ENCODE results near the gene ZHX3. TPM values are rescaled to one million over a fixed set of nuclear protein-coding genes. Genes with fewer than 3 reads are reported as not detected.

Gene ZHX3
- total and polyA plus RNA-seq, 11 donors: 10.9 to 43.9 (median 32.3) TPM

DNA sequence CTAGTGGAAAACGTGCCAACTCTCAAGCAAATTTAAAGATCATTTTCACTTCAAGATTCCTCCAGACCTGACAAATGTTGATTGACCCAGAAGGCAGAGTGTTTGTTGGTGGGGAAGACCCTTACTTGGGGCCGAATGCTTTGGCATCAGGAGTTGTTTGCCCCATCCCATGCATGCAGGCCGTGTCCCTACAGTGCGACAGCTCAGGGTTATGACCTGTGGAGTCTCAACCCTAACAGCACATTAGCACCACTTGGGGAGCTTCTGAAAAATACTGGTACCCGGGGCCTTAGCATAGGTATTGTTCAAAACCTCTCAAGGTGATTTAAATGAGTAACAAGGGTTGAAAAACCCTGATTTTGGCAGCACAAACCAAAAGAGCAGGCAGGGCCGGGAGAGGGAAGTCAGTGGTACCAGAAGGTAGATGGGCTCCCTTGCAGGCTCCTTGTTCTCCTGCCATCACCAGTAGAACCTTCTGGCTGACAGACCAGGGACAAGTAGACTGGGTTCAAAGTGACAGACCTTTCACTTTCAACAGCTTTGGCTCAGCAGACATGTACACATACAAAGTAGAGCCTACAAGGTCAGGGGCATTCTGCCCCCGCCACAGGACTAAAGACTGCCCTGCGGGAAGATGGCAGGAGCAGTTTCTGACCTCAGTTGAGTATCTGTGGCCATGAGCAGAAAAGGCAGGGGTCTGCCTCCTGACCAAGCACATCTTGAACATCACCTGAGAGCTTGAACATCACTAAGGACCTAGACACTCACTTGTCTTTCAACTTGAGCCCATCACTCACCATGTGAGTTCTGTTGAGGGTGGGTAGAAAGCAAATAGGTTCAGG, 140.6 kb downstream of the ZHX3 start:
- H3K27ac ChIP-seq: peak overlapping the region; percentile 66 to 93 (median 82)
- TF ChIP-seq CTCF (IDR thresholded peaks at IDR 0.05) (no peak), POLR2A (IDR thresholded peaks at IDR 0.05) (no peak)
- H3K4me3 ChIP-seq: no peak overlapping the region
- 81 to 93% (median 88%) methylated on average over 8 of the region's 8 CpGs for WGBS, 4 donors
- H3K36me3 ChIP-seq: peaks cover 0 to 56% (median 39%) of the 10 kb centered on the region in 9 donors
- intact Hi-C loops (cut with DNase I): loop anchor here in 5 of 10 donors (2.0 to 10.0 kb wide), 4 partner anchors 56 to 238 kb away; partner anchors contain the start of gene ZHX3 (in 1 of the 5)
- DNase-seq: peak in 1 of 5 donors; percentile 7
- H3K9me3 ChIP-seq: no peaks in the 10 kb centered on the region
- no peak for ATAC-seq
- peaks cover 17 to 89% (median 68%) of the 10 kb centered on the region in 12 donors for H3K4me1 ChIP-seq
- no peaks in the 10 kb centered on the region for H3K27me3 ChIP-seq

GRCh38 chr20:41175727-41176330, 141.7 kb downstream of the ZHX3 start:
- peaks cover 17 to 92% (median 72%) of the 10 kb centered on the region in 12 donors for H3K4me1 ChIP-seq
- no peaks in the 10 kb centered on the region for H3K27me3 ChIP-seq
- intact Hi-C loops (cut with DNase I): loop anchor here in 6 of 10 donors (2.0 to 10.0 kb wide), 7 partner anchors 55 to 239 kb away; partner anchors contain the start of gene ZHX3 (in 1 of the 6)
- no peak overlapping the region for H3K4me3 ChIP-seq
- ATAC-seq (peak in 3 of 4 donors; percentile 3 to 19 (median 16)), DNase-seq (peak in 3 of 5 donors; percentile 4 to 19 (median 14))
- WGBS, 4 donors: 63 to 71% (median 65%) methylated on average over 7 of the region's 7 CpGs
- H3K36me3 ChIP-seq: peaks cover 0 to 66% (median 50%) of the 10 kb centered on the region in 9 donors
- H3K27ac ChIP-seq: peak overlapping the region; percentile 54 to 93 (median 82)
- TF ChIP-seq POLR2A (IDR thresholded peaks at IDR 0.05) (no peak), CTCF (IDR thresholded peaks at IDR 0.05) (no peak)
- H3K9me3 ChIP-seq: no peaks in the 10 kb centered on the region

- Histone ChIP-seq H3K36me3 (peaks cover 0 to 72% (median 56%) of the 10 kb centered on the region in 9 donors), H3K27me3 (no peaks in the 10 kb centered on the region), H3K9me3 (no peaks in the 10 kb centered on the region), H3K4me3 (no peak overlapping the region), H3K4me1 (peaks cover 17 to 87% (median 71%) of the 10 kb centered on the region in 12 donors), H3K27ac (peak overlapping the region; percentile 54 to 93 (median 82))
- 91 to 97% (median 93%) methylated on average over 4 of the region's 4 CpGs for WGBS, 4 donors
- intact Hi-C loops (cut with DNase I): loop anchor here in 6 of 10 donors (2.0 to 10.0 kb wide), 7 partner anchors 56 to 240 kb away; partner anchors contain the start of gene ZHX3 (in 1 of the 6)
- DNase-seq (peak in 2 of 5 donors; percentile 3 to 4), ATAC-seq (no peak)
- TF ChIP-seq POLR2A (IDR thresholded peaks at IDR 0.05) (no peak), CTCF (IDR thresholded peaks at IDR 0.05) (no peak)
These were observed 142.3 kb downstream of the ZHX3 start for GRCh38 chr20:41175201-41175651.

Measured in heart left ventricle (tissue), 16 donors.